GM23338 (cell line): ENCODE data around the gene PPM1N. TPM values are rescaled to one million over a fixed set of nuclear protein-coding genes. Genes with fewer than 3 reads are reported as not detected.
A peak's percentile ranks its signal among the peaks of the same experiment; 100 is the strongest.

Experiments
- ATAC-seq: fragments of 200-7000 bp; cut with Tn5 transposase; 3 replicates; pipeline ENCODE4 v1.9.1; 2020
- DNase-seq: peaks from one replicate; pipeline ENCODE4 v3.0.0-alpha.2; 2015; ENCODE audit warnings: low spot score
- H2AFZ ChIP-seq: fragments of 200-600 bp; sonication (generic); 2 replicates; pipeline ENCODE4 v1.8.0; 2016; ENCODE audit warnings: antibody characterized with exemption, mild to moderate bottlenecking, moderate library complexity
- H3F3A ChIP-seq: fragments of 200-600 bp; sonication (generic); replicated peaks from 2 replicates; pipeline ENCODE4 v1.8.0; 2017; ENCODE audit warnings: antibody characterized with exemption, mixed run types, low read depth
- H3K27ac ChIP-seq: fragments of 200-600 bp; sonication (generic); 2 replicates; pipeline ENCODE4 v1.6.1; 2016; ENCODE audit warnings: low read depth
- H3K27me3 ChIP-seq: fragments of 200-600 bp; sonication (generic); 2 replicates; pipeline ENCODE4 v1.8.0; 2016; ENCODE audit warnings: mild to moderate bottlenecking, mixed run types, moderate library complexity; ENCODE audit not compliant: insufficient read depth
- H3K36me3 ChIP-seq: fragments of 200-600 bp; sonication (generic); 2 replicates; pipeline ENCODE4 v1.8.0; 2016; ENCODE audit warnings: mild to moderate bottlenecking; ENCODE audit not compliant: insufficient read depth
- H3K4me1 ChIP-seq: fragments of 200-600 bp; sonication (generic); 2 replicates; pipeline ENCODE4 v1.8.0; 2016; ENCODE audit warnings: mild to moderate bottlenecking, moderate library complexity; ENCODE audit not compliant: insufficient read depth
- H3K4me2 ChIP-seq: fragments of 200-600 bp; sonication (generic); 2 replicates; pipeline ENCODE4 v1.7.1; 2017; ENCODE audit warnings: mixed run types
- H3K4me3 ChIP-seq: fragments of 200-600 bp; sonication (generic); 2 replicates; pipeline ENCODE4 v1.6.1; 2016; ENCODE audit warnings: mixed run types
- H3K79me2 ChIP-seq: fragments of 200-600 bp; sonication (generic); replicated peaks from 2 replicates; pipeline ENCODE4 v1.8.0; 2017; ENCODE audit warnings: mild to moderate bottlenecking; ENCODE audit not compliant: insufficient read depth
- H3K9me2 ChIP-seq: fragments of 200-600 bp; sonication (generic); 2 replicates; pipeline ENCODE4 v1.8.0; 2017; ENCODE audit not compliant: insufficient read depth
- H4K20me1 ChIP-seq: fragments of 200-600 bp; sonication (generic); replicated peaks from 2 replicates; pipeline ENCODE4 v1.8.0; 2017; ENCODE audit warnings: mild to moderate bottlenecking; ENCODE audit not compliant: insufficient read depth
- H3K27ac Mint-ChIP-seq: 2 replicates; pipeline ENCODE4 v1.8.0; 2020; ENCODE audit warnings: inconsistent platforms, mild to moderate bottlenecking, moderate library complexity, mixed read lengths
- H3K27me3 Mint-ChIP-seq: 3 replicates; pipeline ENCODE4 v1.8.0; 2022; ENCODE audit warnings: low read depth, mild to moderate bottlenecking, moderate library complexity, mixed read lengths, inconsistent platforms; ENCODE audit not compliant: insufficient read depth, poor library complexity
- H3K36me3 Mint-ChIP-seq: 3 replicates; pipeline ENCODE4 v1.8.0; 2021; ENCODE audit warnings: low read depth, mild to moderate bottlenecking, inconsistent platforms, moderate library complexity, mixed read lengths
- H3K4me1 Mint-ChIP-seq: 3 replicates; pipeline ENCODE4 v1.8.0; 2020; ENCODE audit warnings: mild to moderate bottlenecking, inconsistent platforms, mixed read lengths
- H3K4me3 Mint-ChIP-seq: 3 replicates; pipeline ENCODE4 v1.8.0; 2021; ENCODE audit warnings: moderate library complexity, mild to moderate bottlenecking, inconsistent platforms, mixed read lengths
- H3K9me3 Mint-ChIP-seq: 3 replicates; pipeline ENCODE4 v1.8.0; 2020; ENCODE audit warnings: moderate library complexity, mild to moderate bottlenecking, inconsistent platforms, mixed read lengths
- NANOG ChIP-seq: IDR thresholded peaks from 2 replicates; pipeline ENCODE4 v1.6.1; 2016; ENCODE audit warnings: antibody characterized with exemption, borderline replicate concordance
- POLR2AphosphoS5 ChIP-seq: IDR thresholded peaks from 2 replicates; pipeline ENCODE4 v1.6.1; 2016; ENCODE audit warnings: antibody characterized with exemption, low read depth
- ZNF114 ChIP-seq: fragments of 250-450 bp; sonication (Bioruptor Pico); IDR thresholded peaks from 2 replicates; pipeline ENCODE4 v1.5.0; 2020; ENCODE audit warnings: mild to moderate bottlenecking, moderate library complexity
- polyA plus RNA-seq: library from polyadenylated mRNA; unstranded; fragments of >200 nt; fragmentation: Nextera tagmentation; extraction: Ambion mirVana; gene quantifications from 2 replicates; pipeline ENCODE4 v1.2.1, GENCODE V29; 2016
- total RNA-seq: library from RNA; depleted of rRNA; stranded (reverse); fragments of >200 nt; shearing (Covaris generic); gene quantifications from 2 replicates; pipeline ENCODE4 v1.2.3, GENCODE V29; 2014
- TF ChIP-seq, protein P1 (sequence below), 2 experiments: fragments of 200-600 bp in 1 of 2; sonication (generic) in 1 of 2; conservative IDR thresholded peaks; 2 replicates each; pipeline versions ENCODE4 v1.5.1 to v1.6.1; 2016 to 2017; ENCODE audit warnings: antibody characterized with exemption in 2 of 2, low read depth in 2 of 2, mild to moderate bottlenecking in 2 of 2, moderate library complexity in 1 of 2
- TF ChIP-seq, protein P2 (sequence below): IDR thresholded peaks from 2 replicates; pipeline ENCODE4 v1.6.1; 2016; ENCODE audit warnings: antibody characterized with exemption

The PPM1N gene
- total and polyA plus RNA-seq, 2 experiments from 2014 or later, result 15.2 to 25.1 TPM

DNA sequence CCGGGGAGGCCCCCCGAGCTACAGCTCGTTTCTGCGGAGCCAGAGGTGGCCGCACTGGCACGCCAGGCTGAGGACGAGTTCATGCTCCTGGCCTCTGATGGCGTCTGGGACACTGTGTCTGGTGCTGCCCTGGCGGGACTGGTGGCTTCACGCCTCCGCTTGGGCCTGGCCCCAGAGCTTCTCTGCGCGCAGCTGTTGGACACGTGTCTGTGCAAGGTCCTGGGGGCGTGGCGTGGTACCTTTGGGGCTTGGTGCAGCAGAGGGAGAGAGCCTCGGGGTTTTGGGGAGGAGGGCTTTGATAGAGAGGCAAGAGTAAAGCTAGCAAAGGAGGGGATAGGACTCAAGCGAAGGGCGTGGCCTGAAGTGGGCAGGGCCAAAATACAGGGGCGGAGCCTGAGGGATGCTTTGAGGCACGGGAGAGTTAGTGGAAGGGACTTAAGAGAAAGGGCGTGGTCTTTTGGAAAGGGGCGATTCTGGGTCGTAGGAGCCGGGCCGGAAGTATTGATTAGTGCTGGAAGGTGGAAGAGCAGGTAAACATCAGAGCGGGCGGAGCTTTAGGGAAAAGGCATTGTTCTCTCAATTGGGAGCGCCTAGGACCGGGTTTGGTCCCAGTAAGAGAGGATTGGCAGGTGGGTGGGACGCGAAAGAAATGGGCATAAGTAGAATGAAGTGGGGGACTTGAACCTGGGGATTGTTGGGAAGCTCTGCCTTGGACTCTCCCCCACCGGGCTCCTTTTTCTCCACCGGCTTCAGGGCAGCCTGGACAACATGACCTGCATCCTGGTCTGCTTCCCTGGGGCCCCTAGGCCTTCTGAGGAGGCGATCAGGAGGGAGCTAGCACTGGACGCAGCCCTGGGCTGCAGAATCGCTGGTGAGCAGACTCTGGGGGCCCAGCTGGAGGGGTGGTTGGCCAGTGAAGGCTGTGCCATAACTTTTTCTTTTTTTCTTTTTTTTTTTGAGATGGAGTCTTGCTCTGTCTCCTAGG lies 1.2 kb downstream of the PPM1N start:
- no peak overlapping the region for H3K27ac Mint-ChIP-seq
- no peak overlapping the region for H3K27ac ChIP-seq
- peaks cover 43% of the 10 kb centered on the region for H3K4me1 Mint-ChIP-seq
- H4K20me1 ChIP-seq, result peaks cover 2% of the 10 kb centered on the region; the same call in 1 of the 2 replicates
- no peaks in the 10 kb centered on the region for H3K9me2 ChIP-seq
- peaks cover 15% of the 10 kb centered on the region; the same call in 1 of the 2 replicates for H3K27me3 ChIP-seq
- TF ChIP-seq, protein P1, sequence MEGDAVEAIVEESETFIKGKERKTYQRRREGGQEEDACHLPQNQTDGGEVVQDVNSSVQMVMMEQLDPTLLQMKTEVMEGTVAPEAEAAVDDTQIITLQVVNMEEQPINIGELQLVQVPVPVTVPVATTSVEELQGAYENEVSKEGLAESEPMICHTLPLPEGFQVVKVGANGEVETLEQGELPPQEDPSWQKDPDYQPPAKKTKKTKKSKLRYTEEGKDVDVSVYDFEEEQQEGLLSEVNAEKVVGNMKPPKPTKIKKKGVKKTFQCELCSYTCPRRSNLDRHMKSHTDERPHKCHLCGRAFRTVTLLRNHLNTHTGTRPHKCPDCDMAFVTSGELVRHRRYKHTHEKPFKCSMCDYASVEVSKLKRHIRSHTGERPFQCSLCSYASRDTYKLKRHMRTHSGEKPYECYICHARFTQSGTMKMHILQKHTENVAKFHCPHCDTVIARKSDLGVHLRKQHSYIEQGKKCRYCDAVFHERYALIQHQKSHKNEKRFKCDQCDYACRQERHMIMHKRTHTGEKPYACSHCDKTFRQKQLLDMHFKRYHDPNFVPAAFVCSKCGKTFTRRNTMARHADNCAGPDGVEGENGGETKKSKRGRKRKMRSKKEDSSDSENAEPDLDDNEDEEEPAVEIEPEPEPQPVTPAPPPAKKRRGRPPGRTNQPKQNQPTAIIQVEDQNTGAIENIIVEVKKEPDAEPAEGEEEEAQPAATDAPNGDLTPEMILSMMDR (conservative IDR thresholded peaks at IDR 0.05; ENCODE audit: low read depth in 2 of 2), result no peak
- peak; percentile 63 for TF ChIP-seq POLR2AphosphoS5
- TF ChIP-seq NANOG, result no peak
- TF ChIP-seq, protein P2, sequence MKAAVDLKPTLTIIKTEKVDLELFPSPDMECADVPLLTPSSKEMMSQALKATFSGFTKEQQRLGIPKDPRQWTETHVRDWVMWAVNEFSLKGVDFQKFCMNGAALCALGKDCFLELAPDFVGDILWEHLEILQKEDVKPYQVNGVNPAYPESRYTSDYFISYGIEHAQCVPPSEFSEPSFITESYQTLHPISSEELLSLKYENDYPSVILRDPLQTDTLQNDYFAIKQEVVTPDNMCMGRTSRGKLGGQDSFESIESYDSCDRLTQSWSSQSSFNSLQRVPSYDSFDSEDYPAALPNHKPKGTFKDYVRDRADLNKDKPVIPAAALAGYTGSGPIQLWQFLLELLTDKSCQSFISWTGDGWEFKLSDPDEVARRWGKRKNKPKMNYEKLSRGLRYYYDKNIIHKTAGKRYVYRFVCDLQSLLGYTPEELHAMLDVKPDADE, result 0 out of 2 replicates have a peak, but pooled peaks have one; percentile 25
- peak overlapping the region; percentile 73 for H3K4me3 Mint-ChIP-seq
- H3K36me3 Mint-ChIP-seq, result no peaks in the 10 kb centered on the region
- ATAC-seq (peak; percentile 61), DNase-seq (peak; percentile 100)
- no peak overlapping the region; the same call in 1 of the 2 replicates for H2AFZ ChIP-seq
- H3K4me3 ChIP-seq, result peak overlapping the region; percentile 59
- no peaks in the 10 kb centered on the region for H3K9me3 Mint-ChIP-seq
- no peaks in the 10 kb centered on the region for H3K36me3 ChIP-seq
- peaks cover 19% of the 10 kb centered on the region; the same call in 1 of the 2 replicates for H3K4me1 ChIP-seq
- H3K4me2 ChIP-seq, result peak overlapping the region; percentile 78
- peaks cover 10% of the 10 kb centered on the region for H3F3A ChIP-seq
- no peaks in the 10 kb centered on the region for H3K79me2 ChIP-seq
- peaks cover 29% of the 10 kb centered on the region for H3K27me3 Mint-ChIP-seq

DNA sequence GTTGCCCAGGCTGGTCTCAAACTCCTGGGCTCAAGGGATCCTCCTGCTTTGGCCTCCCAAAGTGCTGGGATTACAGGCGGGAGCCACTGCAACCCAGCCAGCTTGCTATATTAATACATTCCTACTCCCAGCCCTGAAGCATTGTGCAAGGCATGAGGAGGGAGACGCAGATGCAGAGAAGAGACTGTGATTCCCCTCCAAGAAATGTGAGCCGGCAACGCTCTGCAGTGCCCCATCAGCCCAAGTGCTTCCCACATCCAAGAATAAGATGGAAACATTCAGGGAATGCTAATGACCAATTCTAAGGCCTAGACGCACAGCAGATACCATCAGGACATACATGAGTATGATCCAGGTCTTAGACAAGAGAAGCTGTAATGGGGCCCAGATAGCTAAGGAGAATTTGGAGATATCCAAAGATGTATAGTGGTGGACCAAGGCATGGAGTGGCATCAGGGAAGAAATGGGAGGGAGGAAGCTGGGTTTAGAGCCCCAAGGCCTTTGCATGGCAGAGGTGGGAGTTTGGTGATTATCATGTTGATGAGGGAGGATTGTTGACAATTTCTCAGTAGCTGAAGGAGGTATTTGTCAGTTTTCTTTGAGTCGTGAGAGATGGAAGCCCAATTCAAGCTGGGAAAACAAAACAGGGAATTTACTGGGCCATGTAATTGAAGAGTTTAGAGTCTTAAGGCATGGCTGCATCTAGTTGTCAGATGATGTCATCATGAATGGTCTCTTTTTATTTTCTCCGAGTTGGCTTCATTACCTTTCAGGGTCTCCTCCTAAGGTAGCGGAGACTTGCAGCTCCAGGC lies 2.9 kb downstream of the PPM1N start:
- peak overlapping the region; percentile 36; the same call in 1 of the 2 replicates for H3K27ac ChIP-seq
- Mint-ChIP-seq H3K4me3 (peak overlapping the region; percentile 45; the same call in 1 of the 3 replicates), H3K27ac (no peak overlapping the region), H3K4me1 (peaks cover 38% of the 10 kb centered on the region), H3K36me3 (no peaks in the 10 kb centered on the region), H3K9me3 (no peaks in the 10 kb centered on the region), H3K27me3 (peaks cover 23% of the 10 kb centered on the region)
- no peaks in the 10 kb centered on the region; the same call in 1 of the 2 replicates for H4K20me1 ChIP-seq
- no peaks in the 10 kb centered on the region for H3K9me2 ChIP-seq
- H3K27me3 ChIP-seq, result peaks cover 7% of the 10 kb centered on the region; the same call in 1 of the 2 replicates
- peak overlapping the region; percentile 11 for H3K4me2 ChIP-seq
- H3K4me3 ChIP-seq, result no peak overlapping the region
- 0 out of 2 replicates have a peak, but pooled peaks have one; percentile 32 for TF ChIP-seq POLR2AphosphoS5
- TF ChIP-seq ZNF114 (CRISPR knock-in tag), result no peak
- DNase-seq (peak; percentile 75), ATAC-seq (no peak)
- peaks cover 8% of the 10 kb centered on the region; the same call in 1 of the 2 replicates for H3F3A ChIP-seq
- no peaks in the 10 kb centered on the region for H3K79me2 ChIP-seq
- no peak overlapping the region for H2AFZ ChIP-seq
- H3K36me3 ChIP-seq, result no peaks in the 10 kb centered on the region
- peaks cover 18% of the 10 kb centered on the region for H3K4me1 ChIP-seq
